ENCODE data around the gene TNIK. TPM values are rescaled to one million over a fixed set of nuclear protein-coding genes. Genes with fewer than 3 reads are reported as not detected.

The TNIK gene
- total RNA-seq, 1 experiment from 2014 or later = not detected

- no peak overlapping the region for H3K4me2 ChIP-seq (ENCODE audit: low read depth, low read length, poor library complexity, severe bottlenecking)
- H4K20me1 ChIP-seq (ENCODE audit: insufficient read depth, low read depth, low read length) = no peaks in the 10 kb centered on the region
- no peak overlapping the region for H3K27ac ChIP-seq (ENCODE audit: low read length)
- no peaks in the 10 kb centered on the region for H3K79me2 ChIP-seq (ENCODE audit: low read length)
- H3K4me1 ChIP-seq (ENCODE audit: low read length) = no peaks in the 10 kb centered on the region
- H2AFZ ChIP-seq (ENCODE audit: low read length) = no peak overlapping the region
- H3K9me3 ChIP-seq (ENCODE audit: low read length) = no peaks in the 10 kb centered on the region
- no peak overlapping the region for H3K4me3 ChIP-seq (ENCODE audit: low read length)
- H3K36me3 ChIP-seq (ENCODE audit: insufficient read depth, low read length) = no peaks in the 10 kb centered on the region
- DNase-seq = no peak
- no peaks in the 10 kb centered on the region for H3K9me2 ChIP-seq (replicated peaks; ENCODE audit: insufficient read depth, low read length)
- H3K27me3 ChIP-seq (ENCODE audit: low read length) = no peaks in the 10 kb centered on the region
- no peak overlapping the region for H3K9ac ChIP-seq (ENCODE audit: low read length)
Observed at GRCh38 chr3:171046760-171047159, 413.4 kb downstream of the TNIK start.

GRCh38 chr3:171044835-171045793, 415.1 kb downstream of the TNIK start:
- H2AFZ ChIP-seq (ENCODE audit: low read length) = no peak overlapping the region
- no peaks in the 10 kb centered on the region for H3K27me3 ChIP-seq (ENCODE audit: low read length)
- H3K79me2 ChIP-seq (ENCODE audit: low read length) = no peaks in the 10 kb centered on the region
- no peak for DNase-seq
- no peaks in the 10 kb centered on the region for H3K9me2 ChIP-seq (replicated peaks; ENCODE audit: insufficient read depth, low read length)
- H4K20me1 ChIP-seq (ENCODE audit: insufficient read depth, low read depth, low read length) = no peaks in the 10 kb centered on the region
- H3K36me3 ChIP-seq (ENCODE audit: insufficient read depth, low read length) = no peaks in the 10 kb centered on the region
- no peak overlapping the region for H3K27ac ChIP-seq (ENCODE audit: low read length)
- no peak overlapping the region for H3K4me3 ChIP-seq (ENCODE audit: low read length)
- H3K4me2 ChIP-seq (ENCODE audit: low read depth, low read length, poor library complexity, severe bottlenecking) = no peak overlapping the region
- H3K9ac ChIP-seq (ENCODE audit: low read length) = no peak overlapping the region
- H3K4me1 ChIP-seq (ENCODE audit: low read length) = no peaks in the 10 kb centered on the region
- H3K9me3 ChIP-seq (ENCODE audit: low read length) = no peaks in the 10 kb centered on the region

- H3K4me2 ChIP-seq (ENCODE audit: low read depth, low read length, poor library complexity, severe bottlenecking) = no peak overlapping the region
- H2AFZ ChIP-seq (ENCODE audit: low read length) = no peak overlapping the region
- no peak overlapping the region for H3K4me3 ChIP-seq (ENCODE audit: low read length)
- H3K36me3 ChIP-seq (ENCODE audit: insufficient read depth, low read length) = no peaks in the 10 kb centered on the region
- no peak for DNase-seq
- H3K9me2 ChIP-seq (replicated peaks; ENCODE audit: insufficient read depth, low read length) = no peaks in the 10 kb centered on the region
- no peaks in the 10 kb centered on the region for H3K27me3 ChIP-seq (ENCODE audit: low read length)
- H3K27ac ChIP-seq (ENCODE audit: low read length) = no peak overlapping the region
- H3K9me3 ChIP-seq (ENCODE audit: low read length) = no peaks in the 10 kb centered on the region
- no peaks in the 10 kb centered on the region for H3K4me1 ChIP-seq (ENCODE audit: low read length)
- no peaks in the 10 kb centered on the region for H4K20me1 ChIP-seq (ENCODE audit: insufficient read depth, low read depth, low read length)
- no peak overlapping the region for H3K9ac ChIP-seq (ENCODE audit: low read length)
- H3K79me2 ChIP-seq (ENCODE audit: low read length) = no peaks in the 10 kb centered on the region
Observed at GRCh38 chr3:171044384-171044783, 415.8 kb downstream of the TNIK start.

DNA sequence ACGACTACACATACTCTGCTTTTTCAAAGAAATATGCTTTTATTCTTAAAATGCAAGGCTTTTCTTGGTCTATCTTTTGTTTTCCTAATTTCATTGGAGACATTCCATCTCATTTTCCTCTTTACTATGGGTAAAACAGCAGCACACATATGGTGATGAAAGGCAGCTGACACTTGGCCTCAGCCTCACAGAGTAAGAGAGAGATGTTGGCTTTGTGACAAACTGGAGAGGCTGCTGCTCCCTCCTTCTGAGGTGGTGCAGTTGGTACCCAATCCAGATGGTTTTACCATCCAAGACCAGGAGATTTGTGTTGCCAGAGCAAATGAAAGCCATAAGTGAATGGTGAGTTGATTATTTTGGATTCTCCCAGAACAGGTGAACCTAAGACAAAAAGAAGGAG, 420.5 kb downstream of the TNIK start:
- Histone ChIP-seq H3K9ac (ENCODE audit: low read length) (no peak overlapping the region), H4K20me1 (ENCODE audit: insufficient read depth, low read depth, low read length) (no peaks in the 10 kb centered on the region), H3K27me3 (ENCODE audit: low read length) (no peaks in the 10 kb centered on the region)

GRCh38 chr3:171038342-171038741, 421.9 kb downstream of the TNIK start:
- Histone ChIP-seq H3K4me3 (ENCODE audit: low read length) (no peak overlapping the region), H3K4me1 (ENCODE audit: low read length) (no peaks in the 10 kb centered on the region), H4K20me1 (ENCODE audit: insufficient read depth, low read depth, low read length) (no peaks in the 10 kb centered on the region), H3K27ac (ENCODE audit: low read length) (no peak overlapping the region), H3K27me3 (ENCODE audit: low read length) (no peaks in the 10 kb centered on the region), H3K79me2 (ENCODE audit: low read length) (no peaks in the 10 kb centered on the region), H3K36me3 (ENCODE audit: insufficient read depth, low read length) (no peaks in the 10 kb centered on the region), H3K9me2 (replicated peaks; ENCODE audit: insufficient read depth, low read length) (no peaks in the 10 kb centered on the region), H3K9ac (ENCODE audit: low read length) (no peak overlapping the region), H3K4me2 (ENCODE audit: low read depth, low read length, poor library complexity, severe bottlenecking) (no peak overlapping the region), H3K9me3 (ENCODE audit: low read length) (no peaks in the 10 kb centered on the region), H2AFZ (ENCODE audit: low read length) (no peak overlapping the region)
- DNase-seq = no peak

More for the DNA sequence above, 420.5 kb downstream of the TNIK start:
- H3K4me2 ChIP-seq (ENCODE audit: low read depth, low read length, poor library complexity, severe bottlenecking) = no peak overlapping the region
- H3K9me2 ChIP-seq (replicated peaks; ENCODE audit: insufficient read depth, low read length) = no peaks in the 10 kb centered on the region
- no peak overlapping the region for H3K27ac ChIP-seq (ENCODE audit: low read length)
- H3K36me3 ChIP-seq (ENCODE audit: insufficient read depth, low read length) = no peaks in the 10 kb centered on the region
- no peaks in the 10 kb centered on the region for H3K79me2 ChIP-seq (ENCODE audit: low read length)
- H2AFZ ChIP-seq (ENCODE audit: low read length) = no peak overlapping the region
- no peak for DNase-seq
- H3K4me3 ChIP-seq (ENCODE audit: low read length) = no peak overlapping the region
- H3K9me3 ChIP-seq (ENCODE audit: low read length) = no peaks in the 10 kb centered on the region
- no peaks in the 10 kb centered on the region for H3K4me1 ChIP-seq (ENCODE audit: low read length)

DNA sequence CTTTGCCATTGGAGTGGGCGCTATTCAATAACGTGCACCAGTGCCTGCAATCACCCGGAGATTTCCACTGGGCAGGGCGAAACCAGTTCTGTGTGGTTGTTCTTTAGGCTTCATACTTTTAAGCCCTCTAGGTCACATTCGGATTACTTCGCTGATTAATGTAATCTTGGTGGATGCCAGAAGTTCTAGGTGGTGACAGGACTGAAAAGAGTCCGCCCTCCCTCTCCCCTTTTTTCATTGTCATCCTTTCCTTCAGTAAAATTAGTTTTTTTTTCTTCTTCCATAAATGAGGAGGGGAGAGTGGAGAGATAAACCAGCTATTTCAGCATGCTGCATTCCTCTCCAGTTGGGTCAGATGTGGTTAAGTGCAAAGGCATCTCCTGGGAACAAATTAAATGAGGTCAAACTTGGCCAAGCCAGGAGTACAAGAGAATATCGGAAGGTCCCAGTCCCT, 431.4 kb downstream of the TNIK start:
- no peak overlapping the region for H3K4me2 ChIP-seq (ENCODE audit: low read depth, low read length, poor library complexity, severe bottlenecking)
- H3K9me3 ChIP-seq (ENCODE audit: low read length) = no peaks in the 10 kb centered on the region
- H3K36me3 ChIP-seq (ENCODE audit: insufficient read depth, low read length) = no peaks in the 10 kb centered on the region
- H3K9me2 ChIP-seq (replicated peaks; ENCODE audit: insufficient read depth, low read length) = no peaks in the 10 kb centered on the region
- H3K4me1 ChIP-seq (ENCODE audit: low read length) = no peaks in the 10 kb centered on the region
- no peak overlapping the region for H3K9ac ChIP-seq (ENCODE audit: low read length)
- no peaks in the 10 kb centered on the region for H3K79me2 ChIP-seq (ENCODE audit: low read length)
- H2AFZ ChIP-seq (ENCODE audit: low read length) = no peak overlapping the region
- no peak overlapping the region for H3K27ac ChIP-seq (ENCODE audit: low read length)
- DNase-seq = no peak
- no peak overlapping the region for H3K4me3 ChIP-seq (ENCODE audit: low read length)
- no peaks in the 10 kb centered on the region for H4K20me1 ChIP-seq (ENCODE audit: insufficient read depth, low read depth, low read length)
- H3K27me3 ChIP-seq (ENCODE audit: low read length) = no peaks in the 10 kb centered on the region

DNA sequence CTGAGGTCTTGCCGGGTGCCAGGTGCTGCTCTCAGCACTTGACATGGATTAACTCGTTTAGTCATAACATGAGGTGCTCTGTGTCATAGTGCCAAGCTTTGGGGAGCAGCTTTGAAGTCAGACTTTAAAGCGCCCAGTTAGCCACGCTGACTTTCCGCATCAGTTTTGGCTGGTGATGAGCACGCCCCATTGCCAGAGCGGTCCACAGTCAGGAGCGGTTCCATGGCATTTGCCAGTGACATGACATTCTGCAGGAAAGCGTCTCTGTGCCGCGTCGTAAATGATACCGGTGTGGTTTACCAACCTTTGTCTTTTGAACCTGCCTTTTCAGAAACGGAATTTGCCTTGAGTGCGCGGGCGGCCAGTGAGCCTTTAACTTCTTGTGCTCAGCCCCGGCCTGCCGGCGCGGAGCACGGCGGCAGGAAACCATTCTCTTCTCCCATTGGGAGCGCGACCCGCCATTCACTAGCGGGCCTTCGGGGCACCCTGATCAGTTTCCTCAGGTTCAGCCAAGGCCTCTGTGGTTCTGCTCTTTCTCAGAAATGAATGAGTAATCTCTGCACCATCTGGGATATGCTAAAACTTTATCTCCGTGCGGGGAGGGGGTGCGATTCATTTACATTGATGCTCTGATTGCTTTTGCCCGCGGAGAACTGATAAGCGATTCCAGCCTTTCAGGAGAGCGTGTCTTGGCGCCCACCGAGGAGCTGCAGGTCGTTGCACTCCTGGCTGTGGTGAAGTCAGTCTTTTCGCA, 432.0 kb downstream of the TNIK start:
- Histone ChIP-seq H2AFZ (ENCODE audit: low read length) (no peak overlapping the region), H3K4me1 (ENCODE audit: low read length) (no peaks in the 10 kb centered on the region), H3K27me3 (ENCODE audit: low read length) (no peaks in the 10 kb centered on the region), H3K79me2 (ENCODE audit: low read length) (no peaks in the 10 kb centered on the region), H3K9me3 (ENCODE audit: low read length) (no peaks in the 10 kb centered on the region), H3K27ac (ENCODE audit: low read length) (no peak overlapping the region), H3K4me2 (ENCODE audit: low read depth, low read length, poor library complexity, severe bottlenecking) (no peak overlapping the region), H3K9ac (ENCODE audit: low read length) (no peak overlapping the region), H3K9me2 (replicated peaks; ENCODE audit: insufficient read depth, low read length) (no peaks in the 10 kb centered on the region), H3K4me3 (ENCODE audit: low read length) (no peak overlapping the region), H3K36me3 (ENCODE audit: insufficient read depth, low read length) (no peaks in the 10 kb centered on the region), H4K20me1 (ENCODE audit: insufficient read depth, low read depth, low read length) (no peaks in the 10 kb centered on the region)
- no peak for DNase-seq

- Histone ChIP-seq H3K27ac (ENCODE audit: low read length) (no peak within 1 kb of the TSS), H3K4me2 (ENCODE audit: low read depth, low read length, poor library complexity, severe bottlenecking) (no peak within 1 kb of the TSS), H3K9ac (ENCODE audit: low read length) (no peak within 1 kb of the TSS), H3K9me3 (ENCODE audit: low read length) (no peaks in the 10 kb centered on the region), H4K20me1 (ENCODE audit: insufficient read depth, low read depth, low read length) (no peaks in the 10 kb centered on the region), H3K79me2 (ENCODE audit: low read length) (no peaks in the 10 kb centered on the region), H3K36me3 (ENCODE audit: insufficient read depth, low read length) (no peaks in the 10 kb centered on the region), H3K27me3 (ENCODE audit: low read length) (no peaks in the 10 kb centered on the region), H3K9me2 (replicated peaks; ENCODE audit: insufficient read depth, low read length) (no peaks in the 10 kb centered on the region), H3K4me3 (ENCODE audit: low read length) (no peak within 1 kb of the TSS), H2AFZ (ENCODE audit: low read length) (no peak within 1 kb of the TSS), H3K4me1 (ENCODE audit: low read length) (no peaks in the 10 kb centered on the region)
- DNase-seq = no peak
Observed at GRCh38 chr3:171026597-171027293, 433.5 kb downstream of the TNIK start, which contains the start of gene SLC2A2. TSS of gene SLC2A2 (minus strand) at chr3:171026720. CDS start at chr3:171026670, 50 bp downstream.
